ENCODE measurements around the gene GZMA. TPM values are rescaled to one million over a fixed set of nuclear protein-coding genes. Genes with fewer than 3 reads are reported as not detected.
"Not testable (repeated sequence)": the region's sequence is repeated elsewhere in the genome, so short reads cannot be mapped to it uniquely, and the experiment has no call there.

The GZMA gene
- total RNA-seq = 1,575 and 1,584 TPM in 2 replicates

- intact Hi-C loops (cut with micrococcal nuclease) = loop anchor here (1.0 to 5.0 kb wide), 11 partner anchors 30 to 1225 kb away; partner anchors contain the start of genes ARL15 and CDC20B
Measured at GRCh38 chr5:55102348-55102747, at the start of gene GZMA. GZMA (plus strand) TSS chr5:55102646; CDS start chr5:55102683, 37 bp downstream.

GRCh38 chr5:55055183-55055582 is 47.3 kb upstream of the GZMA start:
- intact Hi-C loops (cut with micrococcal nuclease) = no loop called here

- intact Hi-C loops (cut with micrococcal nuclease) = loop anchor here (1.0 to 2.0 kb wide), 12 partner anchors 10 to 452 kb away; partner anchors contain the start of gene GZMA
Measured at GRCh38 chr5:55062039-55062779, 40.2 kb upstream of the GZMA start.

GRCh38 chr5:55063220-55063863 is 39.1 kb upstream of the GZMA start:
- intact Hi-C loops (cut with micrococcal nuclease) = loop anchor here (2.0 kb wide), 1 partner anchor 75 kb away; no protein-coding TSS in a partner anchor

DNA sequence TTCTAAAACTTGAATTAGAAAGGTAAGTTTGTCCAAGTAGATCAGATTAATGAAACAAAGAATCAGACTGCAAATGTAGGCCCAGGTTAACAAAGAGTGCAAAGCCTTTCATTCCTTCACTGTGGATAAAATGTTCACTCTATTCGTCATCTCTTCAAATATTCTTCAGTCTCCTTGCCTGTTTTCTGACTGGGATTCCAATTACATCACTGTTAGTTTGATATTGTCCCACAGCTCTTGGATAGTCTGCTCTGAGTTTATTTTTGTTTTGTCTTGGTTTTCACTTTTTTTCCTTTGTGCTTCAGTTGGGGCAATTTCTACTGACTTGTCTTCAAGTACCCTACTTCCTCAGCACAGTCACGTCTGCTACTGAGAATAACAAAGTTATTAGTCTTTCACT is 38.5 kb upstream of the GZMA start:
- intact Hi-C loops (cut with micrococcal nuclease) = loop anchor here (2.0 kb wide), 1 partner anchor 75 kb away; no protein-coding TSS in a partner anchor

- intact Hi-C loops (cut with micrococcal nuclease) = no loop called here
Measured at GRCh38 chr5:55064523-55064922, 37.9 kb upstream of the GZMA start.

- intact Hi-C loops (cut with micrococcal nuclease) = no loop called here
Measured at GRCh38 chr5:55066277-55066676, 36.2 kb upstream of the GZMA start.

GRCh38 chr5:55070968-55071367 is 31.5 kb upstream of the GZMA start:
- intact Hi-C loops (cut with micrococcal nuclease) = no loop called here

- intact Hi-C loops (cut with micrococcal nuclease) = no loop called here
Measured at GRCh38 chr5:55071413-55071812, 31.0 kb upstream of the GZMA start.

GRCh38 chr5:55072666-55073065 is 29.8 kb upstream of the GZMA start:
- intact Hi-C loops (cut with micrococcal nuclease) = loop anchor here (1.0 to 2.0 kb wide), 8 partner anchors 10 to 166 kb away; partner anchors contain the start of gene GZMA

DNA sequence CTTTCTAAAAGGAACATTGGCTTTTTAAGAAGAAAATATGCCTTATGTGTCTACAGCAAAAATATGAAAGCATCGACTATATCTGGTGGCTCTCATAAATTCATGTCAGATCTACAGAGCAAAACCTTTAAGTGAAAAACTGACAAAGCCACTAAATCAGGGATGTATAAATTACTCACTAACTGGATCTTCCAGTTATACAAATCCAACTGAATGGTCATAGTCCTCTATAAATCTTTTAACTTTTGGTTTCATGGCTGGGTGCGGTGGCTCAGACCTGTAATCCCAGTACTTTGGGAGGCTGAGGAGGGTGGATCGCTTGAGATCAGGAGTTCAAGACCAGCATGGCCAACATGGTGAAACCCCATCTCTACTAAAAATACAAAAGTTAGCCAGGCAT is 29.2 kb upstream of the GZMA start:
- intact Hi-C loops (cut with micrococcal nuclease) = loop anchor here (2.0 kb wide), 2 partner anchors 74 to 166 kb away; no protein-coding TSS in a partner anchor

DNA sequence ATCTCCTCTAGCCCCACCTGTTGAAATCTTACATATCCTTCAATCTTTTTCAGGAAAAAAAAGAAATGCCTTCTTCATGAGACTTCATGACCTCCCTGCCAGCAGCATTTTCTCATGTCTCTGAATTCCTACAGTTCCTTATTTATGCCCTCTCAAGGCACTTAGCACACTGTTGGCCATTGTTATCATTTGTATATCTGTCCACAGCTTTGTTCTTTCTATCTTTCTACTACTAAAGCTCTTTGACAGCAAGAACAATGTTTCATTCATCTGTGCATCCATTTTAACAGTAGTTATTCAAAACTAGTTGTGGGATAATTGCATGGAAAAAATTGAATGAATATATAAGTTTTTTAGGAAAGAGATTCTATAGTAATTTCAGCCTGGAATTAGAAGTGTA is 20.9 kb upstream of the GZMA start:
- intact Hi-C loops (cut with micrococcal nuclease) = no loop called here

DNA sequence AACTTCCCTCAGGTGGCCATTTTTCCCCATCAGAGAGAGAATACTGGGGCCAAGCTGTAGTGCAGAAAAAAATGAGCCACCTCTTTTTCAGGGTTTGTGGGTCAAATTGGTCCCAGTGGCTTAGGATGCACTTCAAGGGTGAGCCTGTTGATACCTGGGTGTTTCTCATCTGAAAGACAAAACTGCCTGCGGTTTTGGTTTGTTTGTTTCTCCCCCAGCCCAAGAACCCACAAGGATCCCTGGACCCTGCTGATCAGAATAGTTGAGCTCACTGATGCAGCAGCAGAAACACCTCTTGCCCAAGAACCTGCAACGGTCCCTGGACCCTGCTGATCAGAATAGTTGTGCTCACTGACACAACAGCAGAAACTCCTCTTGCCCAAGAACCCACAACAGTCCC is 13.1 kb upstream of the GZMA start:
- intact Hi-C loops (cut with micrococcal nuclease) = not testable (repeated sequence)

DNA sequence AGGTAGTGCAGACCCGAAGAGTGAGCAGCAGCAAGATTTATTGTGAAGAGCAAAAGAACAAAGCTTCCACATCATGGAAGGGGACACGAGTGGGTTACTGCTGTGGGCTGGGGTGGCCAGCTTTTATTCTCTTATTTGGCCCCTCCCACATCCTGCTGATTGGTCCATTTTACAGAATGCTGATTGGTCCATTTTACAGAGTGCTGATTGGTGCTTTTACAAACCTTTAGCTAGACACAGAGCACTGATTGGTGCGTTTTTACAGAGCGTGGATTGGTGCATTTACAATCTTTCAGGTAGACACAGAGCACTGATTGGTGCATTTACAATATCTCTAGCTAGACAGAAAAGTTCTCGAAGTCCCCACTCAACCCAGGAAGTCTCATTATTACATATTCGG is 11.4 kb upstream of the GZMA start:
- intact Hi-C loops (cut with micrococcal nuclease) = not testable (repeated sequence)

DNA sequence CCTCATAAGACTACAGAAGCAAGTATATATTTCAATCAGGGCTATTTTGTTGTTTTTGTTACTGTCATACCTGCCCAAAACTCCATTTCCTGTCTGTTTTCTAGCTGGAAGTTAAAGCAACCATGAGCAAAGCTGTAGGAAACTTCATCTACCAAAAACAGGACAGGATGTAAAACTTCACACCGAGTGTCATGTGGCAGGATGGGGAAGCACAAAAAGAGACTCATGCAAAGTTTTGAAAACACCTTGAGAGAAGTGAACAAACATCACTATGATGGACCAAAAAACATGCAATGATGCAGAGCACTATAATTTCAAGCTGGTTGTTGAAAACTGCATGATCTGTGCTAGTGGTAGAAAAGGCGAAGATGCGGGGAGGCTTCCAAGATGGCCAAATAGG is 6.3 kb upstream of the GZMA start:
- intact Hi-C loops (cut with micrococcal nuclease) = loop anchor here (1.0 kb wide), 4 partner anchors 24 to 68 kb away; no protein-coding TSS in a partner anchor

DNA sequence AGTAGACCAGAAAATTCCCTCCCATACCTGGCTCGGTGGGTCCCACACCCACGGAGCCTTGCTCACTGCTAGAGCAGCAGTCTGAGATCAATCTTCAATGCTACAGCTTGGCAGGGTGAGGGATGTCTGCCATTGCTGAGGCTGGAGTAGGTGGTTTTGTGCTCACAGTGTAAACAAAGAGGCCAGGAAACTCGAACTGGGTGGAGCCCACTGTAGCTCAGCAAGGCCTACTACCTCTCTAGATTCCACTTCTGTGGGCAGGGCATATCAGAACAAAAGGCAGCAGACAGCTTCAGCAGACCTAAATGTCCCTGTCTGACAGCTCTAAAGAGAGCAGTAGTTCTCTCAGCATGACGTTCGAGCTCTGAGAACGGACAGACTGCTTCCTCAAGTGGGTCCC is 5.6 kb upstream of the GZMA start:
- intact Hi-C loops (cut with micrococcal nuclease) = loop anchor here (1.0 kb wide), 4 partner anchors 25 to 69 kb away; no protein-coding TSS in a partner anchor

DNA sequence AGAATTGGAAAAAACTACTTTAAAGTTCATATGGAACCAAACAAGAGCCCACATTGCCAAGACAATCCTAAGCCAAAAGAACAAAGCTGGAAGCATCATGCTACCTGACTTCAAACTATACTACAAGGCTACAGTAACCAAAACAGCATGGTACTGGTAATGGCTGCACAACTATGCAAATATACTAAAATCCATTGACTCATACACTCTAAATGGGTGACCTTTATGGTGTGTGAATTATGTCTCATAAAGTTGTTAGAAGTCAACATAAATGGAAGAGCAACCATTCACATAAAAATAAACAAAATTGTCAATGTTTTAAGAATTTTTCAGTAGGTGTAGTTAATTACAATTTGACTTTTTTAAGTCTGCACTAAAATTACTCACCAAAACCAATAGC is 1.3 kb upstream of the GZMA start:
- intact Hi-C loops (cut with micrococcal nuclease) = loop anchor here (5.0 kb wide), 2 partner anchors 789 to 1226 kb away; partner anchors contain the start of gene ARL15

- intact Hi-C loops (cut with micrococcal nuclease) = loop anchor here (1.0 to 5.0 kb wide), 11 partner anchors 29 to 1226 kb away; partner anchors contain the start of genes ARL15 and CDC20B
Measured at GRCh38 chr5:55101556-55102276, 730 bp upstream of the GZMA start.

DNA sequence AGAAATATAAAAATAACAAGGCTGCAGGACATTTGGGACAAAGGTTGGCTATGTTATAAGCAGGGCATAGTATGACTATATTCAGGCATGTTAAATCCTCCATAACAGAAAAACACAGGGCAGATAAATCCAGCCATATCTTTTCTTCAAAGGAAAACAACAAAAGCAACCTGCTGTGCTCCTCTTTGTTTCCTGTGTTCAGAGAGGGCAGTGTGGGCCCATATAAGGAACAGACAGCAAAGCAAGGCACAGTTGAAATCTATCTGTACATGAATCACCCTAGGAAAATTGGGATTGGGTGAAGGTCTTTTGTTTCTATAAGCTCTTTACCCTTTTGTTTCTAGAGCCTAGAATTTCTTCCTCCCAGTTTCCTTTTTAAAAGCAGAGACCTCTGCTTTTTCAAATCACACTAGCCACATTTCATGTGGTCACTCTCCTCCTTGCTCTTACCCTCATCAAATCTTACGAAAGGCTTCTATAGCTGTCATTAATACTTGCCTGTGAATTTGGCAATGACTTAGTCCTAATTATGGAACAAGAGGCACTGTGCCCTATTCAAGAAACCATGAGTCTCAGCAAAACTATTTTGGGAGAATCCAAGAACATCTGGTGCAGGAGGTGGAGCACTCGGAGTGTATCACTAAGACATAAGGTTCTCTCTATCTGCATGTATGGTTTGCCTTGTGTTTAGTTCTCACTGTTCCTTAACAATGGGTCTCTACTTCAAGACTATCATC is 1.8 kb downstream of the GZMA start:
- intact Hi-C loops (cut with micrococcal nuclease) = loop anchor here (1.0 to 5.0 kb wide), 4 partner anchors 9 to 1223 kb away; partner anchors contain the start of gene ARL15

- intact Hi-C loops (cut with micrococcal nuclease) = loop anchor here (1.0 to 5.0 kb wide), 4 partner anchors 8 to 1222 kb away; partner anchors contain the start of gene ARL15
Measured at GRCh38 chr5:55104946-55105701, 2.7 kb downstream of the GZMA start.
